H1 (cell line): Measurements from ENCODE around the gene CTDNEP1.

Experiments
- EZH2 ChIP-seq: fragments of 200-600 bp; sonication (generic); IDR thresholded peaks from 2 replicates; pipeline ENCODE4 v1.7.1; 2012; ENCODE audit warnings: low read depth, mild to moderate bottlenecking, moderate library complexity, low read length, inconsistent platforms; ENCODE audit not compliant: severe bottlenecking
- YY1 ChIP-seq: IDR thresholded peaks from 2 replicates; pipeline ENCODE4 v1.6.1; 2011; ENCODE audit warnings: low read depth, mild to moderate bottlenecking, low read length
- TF ChIP-seq, protein P1 (sequence below): fragments of 300-600 bp; sonication (generic); IDR thresholded peaks from 2 replicates; pipeline ENCODE4 v1.7.1; 2012; ENCODE audit warnings: low read length, moderate library complexity, mild to moderate bottlenecking, inconsistent platforms; ENCODE audit not compliant: insufficient replicate concordance
- TF ChIP-seq, protein P2 (sequence below), 3 experiments: IDR thresholded peaks; 1 replicate in 2 of 3; 2 replicates in 1 of 3; pipeline versions ENCODE4 v1.5.1 to v1.6.1; 2011; ENCODE audit warnings: low read length in 3 of 3, mild to moderate bottlenecking in 3 of 3, inconsistent platforms in 2 of 3, low read depth in 1 of 3, moderate library complexity in 1 of 3; ENCODE audit not compliant: insufficient read depth in 1 of 3; ENCODE audit errors: control extremely low read depth in 1 of 3

DNA sequence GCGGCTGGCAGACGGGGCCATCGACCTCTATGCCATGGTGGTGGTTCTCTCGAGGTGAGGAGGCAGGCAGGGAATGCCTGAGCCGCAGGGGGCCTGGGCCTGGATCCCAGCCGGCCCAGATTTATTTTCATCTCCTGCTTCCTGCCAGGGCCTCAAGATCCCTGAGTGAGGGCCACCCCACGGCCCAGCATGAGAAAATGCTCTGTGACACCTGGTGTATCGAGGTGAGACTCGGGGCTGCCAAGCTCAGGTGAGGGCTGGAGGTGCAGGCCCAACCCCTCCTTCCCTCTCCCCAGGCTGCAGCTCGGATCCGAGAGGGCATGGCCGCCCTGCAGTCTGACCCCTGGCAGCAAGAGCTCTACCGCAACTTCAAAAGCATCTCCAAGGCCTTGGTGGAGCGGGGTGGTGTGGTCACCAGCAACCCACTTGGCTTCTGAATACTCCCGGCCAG, 26.8 kb downstream of the CTDNEP1 start:
- no peak for TF ChIP-seq EZH2
- TF ChIP-seq, protein P1, sequence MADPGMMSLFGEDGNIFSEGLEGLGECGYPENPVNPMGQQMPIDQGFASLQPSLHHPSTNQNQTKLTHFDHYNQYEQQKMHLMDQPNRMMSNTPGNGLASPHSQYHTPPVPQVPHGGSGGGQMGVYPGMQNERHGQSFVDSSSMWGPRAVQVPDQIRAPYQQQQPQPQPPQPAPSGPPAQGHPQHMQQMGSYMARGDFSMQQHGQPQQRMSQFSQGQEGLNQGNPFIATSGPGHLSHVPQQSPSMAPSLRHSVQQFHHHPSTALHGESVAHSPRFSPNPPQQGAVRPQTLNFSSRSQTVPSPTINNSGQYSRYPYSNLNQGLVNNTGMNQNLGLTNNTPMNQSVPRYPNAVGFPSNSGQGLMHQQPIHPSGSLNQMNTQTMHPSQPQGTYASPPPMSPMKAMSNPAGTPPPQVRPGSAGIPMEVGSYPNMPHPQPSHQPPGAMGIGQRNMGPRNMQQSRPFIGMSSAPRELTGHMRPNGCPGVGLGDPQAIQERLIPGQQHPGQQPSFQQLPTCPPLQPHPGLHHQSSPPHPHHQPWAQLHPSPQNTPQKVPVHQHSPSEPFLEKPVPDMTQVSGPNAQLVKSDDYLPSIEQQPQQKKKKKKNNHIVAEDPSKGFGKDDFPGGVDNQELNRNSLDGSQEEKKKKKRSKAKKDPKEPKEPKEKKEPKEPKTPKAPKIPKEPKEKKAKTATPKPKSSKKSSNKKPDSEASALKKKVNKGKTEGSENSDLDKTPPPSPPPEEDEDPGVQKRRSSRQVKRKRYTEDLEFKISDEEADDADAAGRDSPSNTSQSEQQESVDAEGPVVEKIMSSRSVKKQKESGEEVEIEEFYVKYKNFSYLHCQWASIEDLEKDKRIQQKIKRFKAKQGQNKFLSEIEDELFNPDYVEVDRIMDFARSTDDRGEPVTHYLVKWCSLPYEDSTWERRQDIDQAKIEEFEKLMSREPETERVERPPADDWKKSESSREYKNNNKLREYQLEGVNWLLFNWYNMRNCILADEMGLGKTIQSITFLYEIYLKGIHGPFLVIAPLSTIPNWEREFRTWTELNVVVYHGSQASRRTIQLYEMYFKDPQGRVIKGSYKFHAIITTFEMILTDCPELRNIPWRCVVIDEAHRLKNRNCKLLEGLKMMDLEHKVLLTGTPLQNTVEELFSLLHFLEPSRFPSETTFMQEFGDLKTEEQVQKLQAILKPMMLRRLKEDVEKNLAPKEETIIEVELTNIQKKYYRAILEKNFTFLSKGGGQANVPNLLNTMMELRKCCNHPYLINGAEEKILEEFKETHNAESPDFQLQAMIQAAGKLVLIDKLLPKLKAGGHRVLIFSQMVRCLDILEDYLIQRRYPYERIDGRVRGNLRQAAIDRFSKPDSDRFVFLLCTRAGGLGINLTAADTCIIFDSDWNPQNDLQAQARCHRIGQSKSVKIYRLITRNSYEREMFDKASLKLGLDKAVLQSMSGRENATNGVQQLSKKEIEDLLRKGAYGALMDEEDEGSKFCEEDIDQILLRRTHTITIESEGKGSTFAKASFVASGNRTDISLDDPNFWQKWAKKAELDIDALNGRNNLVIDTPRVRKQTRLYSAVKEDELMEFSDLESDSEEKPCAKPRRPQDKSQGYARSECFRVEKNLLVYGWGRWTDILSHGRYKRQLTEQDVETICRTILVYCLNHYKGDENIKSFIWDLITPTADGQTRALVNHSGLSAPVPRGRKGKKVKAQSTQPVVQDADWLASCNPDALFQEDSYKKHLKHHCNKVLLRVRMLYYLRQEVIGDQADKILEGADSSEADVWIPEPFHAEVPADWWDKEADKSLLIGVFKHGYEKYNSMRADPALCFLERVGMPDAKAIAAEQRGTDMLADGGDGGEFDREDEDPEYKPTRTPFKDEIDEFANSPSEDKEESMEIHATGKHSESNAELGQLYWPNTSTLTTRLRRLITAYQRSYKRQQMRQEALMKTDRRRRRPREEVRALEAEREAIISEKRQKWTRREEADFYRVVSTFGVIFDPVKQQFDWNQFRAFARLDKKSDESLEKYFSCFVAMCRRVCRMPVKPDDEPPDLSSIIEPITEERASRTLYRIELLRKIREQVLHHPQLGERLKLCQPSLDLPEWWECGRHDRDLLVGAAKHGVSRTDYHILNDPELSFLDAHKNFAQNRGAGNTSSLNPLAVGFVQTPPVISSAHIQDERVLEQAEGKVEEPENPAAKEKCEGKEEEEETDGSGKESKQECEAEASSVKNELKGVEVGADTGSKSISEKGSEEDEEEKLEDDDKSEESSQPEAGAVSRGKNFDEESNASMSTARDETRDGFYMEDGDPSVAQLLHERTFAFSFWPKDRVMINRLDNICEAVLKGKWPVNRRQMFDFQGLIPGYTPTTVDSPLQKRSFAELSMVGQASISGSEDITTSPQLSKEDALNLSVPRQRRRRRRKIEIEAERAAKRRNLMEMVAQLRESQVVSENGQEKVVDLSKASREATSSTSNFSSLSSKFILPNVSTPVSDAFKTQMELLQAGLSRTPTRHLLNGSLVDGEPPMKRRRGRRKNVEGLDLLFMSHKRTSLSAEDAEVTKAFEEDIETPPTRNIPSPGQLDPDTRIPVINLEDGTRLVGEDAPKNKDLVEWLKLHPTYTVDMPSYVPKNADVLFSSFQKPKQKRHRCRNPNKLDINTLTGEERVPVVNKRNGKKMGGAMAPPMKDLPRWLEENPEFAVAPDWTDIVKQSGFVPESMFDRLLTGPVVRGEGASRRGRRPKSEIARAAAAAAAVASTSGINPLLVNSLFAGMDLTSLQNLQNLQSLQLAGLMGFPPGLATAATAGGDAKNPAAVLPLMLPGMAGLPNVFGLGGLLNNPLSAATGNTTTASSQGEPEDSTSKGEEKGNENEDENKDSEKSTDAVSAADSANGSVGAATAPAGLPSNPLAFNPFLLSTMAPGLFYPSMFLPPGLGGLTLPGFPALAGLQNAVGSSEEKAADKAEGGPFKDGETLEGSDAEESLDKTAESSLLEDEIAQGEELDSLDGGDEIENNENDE, result no peak
- TF ChIP-seq, protein P2, sequence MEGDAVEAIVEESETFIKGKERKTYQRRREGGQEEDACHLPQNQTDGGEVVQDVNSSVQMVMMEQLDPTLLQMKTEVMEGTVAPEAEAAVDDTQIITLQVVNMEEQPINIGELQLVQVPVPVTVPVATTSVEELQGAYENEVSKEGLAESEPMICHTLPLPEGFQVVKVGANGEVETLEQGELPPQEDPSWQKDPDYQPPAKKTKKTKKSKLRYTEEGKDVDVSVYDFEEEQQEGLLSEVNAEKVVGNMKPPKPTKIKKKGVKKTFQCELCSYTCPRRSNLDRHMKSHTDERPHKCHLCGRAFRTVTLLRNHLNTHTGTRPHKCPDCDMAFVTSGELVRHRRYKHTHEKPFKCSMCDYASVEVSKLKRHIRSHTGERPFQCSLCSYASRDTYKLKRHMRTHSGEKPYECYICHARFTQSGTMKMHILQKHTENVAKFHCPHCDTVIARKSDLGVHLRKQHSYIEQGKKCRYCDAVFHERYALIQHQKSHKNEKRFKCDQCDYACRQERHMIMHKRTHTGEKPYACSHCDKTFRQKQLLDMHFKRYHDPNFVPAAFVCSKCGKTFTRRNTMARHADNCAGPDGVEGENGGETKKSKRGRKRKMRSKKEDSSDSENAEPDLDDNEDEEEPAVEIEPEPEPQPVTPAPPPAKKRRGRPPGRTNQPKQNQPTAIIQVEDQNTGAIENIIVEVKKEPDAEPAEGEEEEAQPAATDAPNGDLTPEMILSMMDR (IDR thresholded peaks at IDR 0.05; ENCODE audit: control extremely low read depth in 1 of 3, insufficient read depth in 1 of 3, low read depth in 1 of 3, low read length in 3 of 3), result no peak
- no peak for TF ChIP-seq YY1
